ENCODE data around the gene KCNMB1.

- TF ChIP-seq, protein P1, sequence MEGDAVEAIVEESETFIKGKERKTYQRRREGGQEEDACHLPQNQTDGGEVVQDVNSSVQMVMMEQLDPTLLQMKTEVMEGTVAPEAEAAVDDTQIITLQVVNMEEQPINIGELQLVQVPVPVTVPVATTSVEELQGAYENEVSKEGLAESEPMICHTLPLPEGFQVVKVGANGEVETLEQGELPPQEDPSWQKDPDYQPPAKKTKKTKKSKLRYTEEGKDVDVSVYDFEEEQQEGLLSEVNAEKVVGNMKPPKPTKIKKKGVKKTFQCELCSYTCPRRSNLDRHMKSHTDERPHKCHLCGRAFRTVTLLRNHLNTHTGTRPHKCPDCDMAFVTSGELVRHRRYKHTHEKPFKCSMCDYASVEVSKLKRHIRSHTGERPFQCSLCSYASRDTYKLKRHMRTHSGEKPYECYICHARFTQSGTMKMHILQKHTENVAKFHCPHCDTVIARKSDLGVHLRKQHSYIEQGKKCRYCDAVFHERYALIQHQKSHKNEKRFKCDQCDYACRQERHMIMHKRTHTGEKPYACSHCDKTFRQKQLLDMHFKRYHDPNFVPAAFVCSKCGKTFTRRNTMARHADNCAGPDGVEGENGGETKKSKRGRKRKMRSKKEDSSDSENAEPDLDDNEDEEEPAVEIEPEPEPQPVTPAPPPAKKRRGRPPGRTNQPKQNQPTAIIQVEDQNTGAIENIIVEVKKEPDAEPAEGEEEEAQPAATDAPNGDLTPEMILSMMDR (IDR thresholded peaks at IDR 0.05) = no peak
- TF ChIP-seq POLR2A (IDR thresholded peaks at IDR 0.05) = no peak
Observed at GRCh38 chr5:170431571-170431970, 42.4 kb upstream of the KCNMB1 start.

Data from thyroid gland (tissue), 4 donors.